SH-SY5Y (cell line): ENCODE measurements around the gene IGSF11.

Experiments used
- GATA2 ChIP-seq: IDR thresholded peaks from 2 replicates; pipeline ENCODE4 v1.6.1; 2011; ENCODE audit warnings: mild to moderate bottlenecking, low read depth, low read length
- GATA3 ChIP-seq: IDR thresholded peaks from 2 replicates; pipeline ENCODE4 v1.6.1; 2011; ENCODE audit warnings: low read depth, mild to moderate bottlenecking, low read length, moderate library complexity

GRCh38 chr3:119063471-119063870, 28.8 kb upstream of the IGSF11 start:
- no peak for TF ChIP-seq GATA2
- no peak for TF ChIP-seq GATA3
